C1 segment of cervical spinal cord (tissue), 14 donors: Measurements from ENCODE around the gene KIAA1958.
A peak's percentile ranks its signal among the peaks of the same experiment; 100 is the strongest.

ENCODE experiments used
- DNase-seq, 14 donors: peaks; one replicate each; lab custom pipeline; 2025; lab: John Stamatoyannopoulos, UW

The KIAA1958 gene

GRCh38 chr9:112530751-112531205 is 44.2 kb downstream of the KIAA1958 start:
- no peak for DNase-seq

- no peak for DNase-seq
These were observed 45.1 kb downstream of the KIAA1958 start for GRCh38 chr9:112531666-112532282.

- no peak for DNase-seq
These were observed 45.8 kb downstream of the KIAA1958 start for GRCh38 chr9:112532427-112532826.

GRCh38 chr9:112533660-112534059 is 47.0 kb downstream of the KIAA1958 start:
- no peak for DNase-seq

GRCh38 chr9:112535301-112535700 is 48.7 kb downstream of the KIAA1958 start:
- no peak for DNase-seq

GRCh38 chr9:112535811-112536210 is 49.2 kb downstream of the KIAA1958 start:
- no peak for DNase-seq

GRCh38 chr9:112537561-112537960 is 50.9 kb downstream of the KIAA1958 start:
- DNase-seq, result no peak

GRCh38 chr9:112540800-112541199 is 54.2 kb downstream of the KIAA1958 start:
- DNase-seq, result no peak

GRCh38 chr9:112541685-112542084 is 55.1 kb downstream of the KIAA1958 start:
- no peak for DNase-seq

- DNase-seq, result no peak
These were observed 56.1 kb downstream of the KIAA1958 start for GRCh38 chr9:112542593-112543292.

GRCh38 chr9:112544477-112544876 is 57.9 kb downstream of the KIAA1958 start:
- DNase-seq, result no peak

GRCh38 chr9:112545237-112545636 is 58.6 kb downstream of the KIAA1958 start:
- no peak for DNase-seq

- peak in 1 of 14 donors; percentile 4 for DNase-seq
These were observed 59.8 kb downstream of the KIAA1958 start for GRCh38 chr9:112546149-112547012.

GRCh38 chr9:112548051-112548440 is 61.4 kb downstream of the KIAA1958 start:
- DNase-seq, result no peak

GRCh38 chr9:112548836-112549595 is 62.4 kb downstream of the KIAA1958 start:
- DNase-seq, result no peak

GRCh38 chr9:112550531-112550930 is 63.9 kb downstream of the KIAA1958 start:
- no peak for DNase-seq

GRCh38 chr9:112551641-112552040 is 65.0 kb downstream of the KIAA1958 start:
- DNase-seq, result no peak

GRCh38 chr9:112552229-112553056 is 65.8 kb downstream of the KIAA1958 start:
- DNase-seq, result no peak

GRCh38 chr9:112553256-112553826 is 66.7 kb downstream of the KIAA1958 start:
- DNase-seq, result no peak

- no peak for DNase-seq
These were observed 67.9 kb downstream of the KIAA1958 start for GRCh38 chr9:112554516-112554915.
